K562 (cell line): ENCODE data around the gene LYVE1.

Experiments
- ATF1 ChIP-seq, 2 experiments: fragments of 450-650 bp in 1 of 2; IDR thresholded peaks; 2 replicates each; pipeline ENCODE4 v1.6.1; 2016; ENCODE audit warnings: missing compliant biosample characterization in 1 of 2, missing genetic modification characterization in 1 of 2
- ATF4 ChIP-seq: fragments of 450-650 bp; formaldehyde crosslinking; IDR thresholded peaks from 2 replicates; pipeline ENCODE4 v1.4.0; 2022; ENCODE audit warnings: mild to moderate bottlenecking, moderate library complexity
- BCLAF1 ChIP-seq, 2 experiments: fragments of 450-650 bp in 1 of 2; IDR thresholded peaks; 2 replicates each; pipeline ENCODE4 v1.6.1; 2011 to 2017; ENCODE audit warnings: low read depth in 2 of 2, antibody characterized with exemption in 1 of 2, borderline replicate concordance in 1 of 2, low read length in 1 of 2, mild to moderate bottlenecking in 1 of 2, mixed read lengths in 1 of 2; ENCODE audit not compliant: control insufficient read depth in 1 of 2
- CHD7 ChIP-seq: fragments of 200-600 bp; sonication (generic); IDR thresholded peaks from one replicate; pipeline ENCODE4 v1.6.1; 2012; ENCODE audit warnings: mild to moderate bottlenecking, low read depth, low read length, inconsistent platforms
- CTCF ChIP-seq, 3 experiments: IDR thresholded peaks in 2 of 3; conservative IDR thresholded peaks in 1 of 3; 2 replicates each; pipeline ENCODE4 v1.5.1; 2011 to 2012; ENCODE audit warnings: low read length in 3 of 3, mild to moderate bottlenecking in 3 of 3, control low read depth in 2 of 3, improper control_type of control experiment in 1 of 3, inconsistent platforms in 1 of 3, low read depth in 1 of 3, mixed read lengths in 1 of 3, moderate library complexity in 1 of 3; ENCODE audit not compliant: insufficient read depth in 2 of 3
- E2F1 ChIP-seq: sonication (generic); formaldehyde crosslinking; IDR thresholded peaks from 2 replicates; pipeline ENCODE4 v1.8.1; 2023; ENCODE audit warnings: mild to moderate bottlenecking, missing genetic modification reagents, moderate library complexity
- ELF1 ChIP-seq: fragments of 200-800 bp; sonication (Bioruptor generic); IDR thresholded peaks from 2 replicates; pipeline ENCODE4 v1.6.1; 2016; ENCODE audit warnings: missing genetic modification characterization, missing compliant biosample characterization
- RAD21 ChIP-seq, 2 experiments: fragments of 250-450 bp in 1 of 2; fragments of 450-650 bp in 1 of 2; sonication (Bioruptor Pico) in 1 of 2; formaldehyde crosslinking in 1 of 2; IDR thresholded peaks in 1 of 2; conservative IDR thresholded peaks in 1 of 2; 2 replicates each; pipeline versions ENCODE4 v1.4.0 to v1.8.0; 2020 to 2022; ENCODE audit warnings: mild to moderate bottlenecking in 2 of 2, moderate library complexity in 1 of 2
- SPI1 ChIP-seq: IDR thresholded peaks from 2 replicates; pipeline ENCODE4 v1.6.1; 2011; ENCODE audit warnings: low read depth, low read length, control low read depth, borderline replicate concordance
- TGIF2 ChIP-seq: sonication (generic); formaldehyde crosslinking; IDR thresholded peaks from 2 replicates; pipeline ENCODE4 v1.8.1; 2022; ENCODE audit warnings: mild to moderate bottlenecking, missing genetic modification reagents, moderate library complexity
- ZBTB33 ChIP-seq: sonication (generic); formaldehyde crosslinking; IDR thresholded peaks from 2 replicates; pipeline ENCODE4 v1.8.1; 2023; ENCODE audit warnings: mild to moderate bottlenecking, missing genetic modification reagents
- ZNF274 ChIP-seq: IDR thresholded peaks from 2 replicates; pipeline ENCODE4 v1.6.1; 2011; ENCODE audit warnings: low read depth, mild to moderate bottlenecking, low read length, moderate library complexity, borderline replicate concordance

- TF ChIP-seq SPI1: no peak
- TF ChIP-seq TGIF2 (CRISPR knock-in tag): no peak
- TF ChIP-seq CTCF (IDR thresholded peaks at IDR 0.05 in 2 of 3, conservative IDR thresholded peaks at IDR 0.05 in 1 of 3; ENCODE audit: insufficient read depth in 2 of 3, low read depth in 1 of 3, low read length in 3 of 3): no peak
- TF ChIP-seq ZBTB33 (CRISPR knock-in tag): no peak
- TF ChIP-seq ATF4: no peak
- TF ChIP-seq BCLAF1 (IDR thresholded peaks at IDR 0.05; ENCODE audit: borderline replicate concordance in 1 of 2, control insufficient read depth in 1 of 2, low read depth in 2 of 2, low read length in 1 of 2): no peak
- no peak for TF ChIP-seq E2F1 (CRISPR knock-in tag)
- TF ChIP-seq CHD7: no peak
- TF ChIP-seq ZNF274: no peak
- TF ChIP-seq ATF1 (CRISPR knock-in tag; IDR thresholded peaks at IDR 0.05): no peak
- TF ChIP-seq ATF1 (tag; IDR thresholded peaks at IDR 0.05): no peak
- TF ChIP-seq RAD21 (CRISPR knock-in tag; conservative IDR thresholded peaks at IDR 0.05 in 1 of 2, IDR thresholded peaks at IDR 0.05 in 1 of 2): no peak
- no peak for TF ChIP-seq ELF1 (tag)
These were observed 16.6 kb downstream of the LYVE1 start for GRCh38 chr11:10551845-10552352.
